HuH-7.5 (cell line): ENCODE measurements around the gene LIMS1.
"Not testable (repeated sequence)": the region's sequence is repeated elsewhere in the genome, so short reads cannot be mapped to it uniquely, and the experiment has no call there.

ENCODE experiments used
- DNase-seq: peaks from one replicate; pipeline ENCODE4 v3.0.0; 2011; ENCODE audit warnings: low spot score

Gene LIMS1

GRCh38 chr2:108587621-108588020 is 53.4 kb downstream of the LIMS1 start:
- DNase-seq: no peak

- no peak for DNase-seq
Observed at GRCh38 chr2:108588070-108588668, 53.9 kb downstream of the LIMS1 start.

GRCh38 chr2:108589372-108589771 is 55.1 kb downstream of the LIMS1 start:
- DNase-seq: no peak

DNA sequence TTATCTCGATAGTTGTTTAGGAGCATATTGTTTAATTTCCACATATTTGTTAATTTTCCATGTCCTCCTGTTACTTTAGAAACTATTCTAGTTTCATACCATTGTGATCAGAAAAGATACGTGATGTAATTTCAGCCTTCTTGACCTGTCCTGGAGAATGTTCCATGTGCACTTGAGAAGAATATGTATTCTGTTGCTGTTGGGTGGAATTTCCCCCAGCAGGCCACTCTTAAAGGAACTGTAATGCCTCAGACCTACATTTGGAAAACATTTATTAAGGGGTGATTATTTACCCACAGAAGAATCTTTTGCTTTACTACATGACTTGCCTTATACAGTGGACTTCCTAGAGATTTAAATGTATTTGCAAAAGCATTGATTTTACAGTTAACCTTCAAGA is 55.5 kb downstream of the LIMS1 start:
- DNase-seq: no peak

DNA sequence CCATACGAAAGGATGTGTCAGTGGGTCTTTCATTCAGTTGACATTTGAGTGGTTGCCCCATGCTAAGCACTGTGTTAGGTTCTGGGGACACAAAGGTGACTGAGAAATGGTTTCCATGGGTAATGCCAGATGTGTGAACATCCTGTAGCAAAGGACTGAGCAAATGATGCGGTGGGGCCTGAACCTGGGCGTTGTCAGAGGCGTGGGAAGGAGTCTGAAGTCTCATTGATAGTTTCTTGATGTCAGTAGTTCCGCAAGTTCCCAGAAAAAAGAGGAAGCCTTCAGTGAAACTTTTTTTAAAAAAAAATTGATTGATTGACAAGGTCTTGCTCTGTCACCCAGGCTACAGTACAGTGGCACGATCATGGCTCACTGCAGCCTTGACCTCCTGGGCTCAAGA is 56.9 kb downstream of the LIMS1 start:
- no peak for DNase-seq

DNA sequence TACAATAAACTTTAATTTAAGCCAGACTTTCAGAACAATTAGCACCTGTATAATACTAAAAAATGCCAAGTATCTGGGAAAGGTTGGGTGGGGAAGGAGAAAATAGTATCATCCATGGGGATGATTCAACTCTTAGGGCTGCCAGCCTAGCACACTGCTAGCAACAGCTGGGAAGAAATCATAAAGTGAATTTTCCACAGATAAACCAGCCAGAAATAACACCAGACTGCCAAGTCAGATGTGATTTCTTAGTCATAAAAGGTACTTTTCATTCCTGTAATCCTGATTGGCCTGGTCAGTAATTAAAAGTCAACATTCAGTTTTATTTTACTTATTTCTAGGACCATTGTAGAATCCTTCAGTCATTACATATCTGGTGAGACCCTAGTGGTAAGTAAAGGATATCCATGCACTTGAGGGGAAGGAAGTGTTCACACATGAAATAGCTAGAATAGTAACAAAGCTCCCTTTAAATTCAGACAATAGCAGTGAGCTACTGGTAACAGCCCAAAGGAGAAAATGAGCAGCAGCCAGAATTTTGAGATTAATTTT is 59.4 kb downstream of the LIMS1 start:
- no peak for DNase-seq

- no peak for DNase-seq
Observed at GRCh38 chr2:108594132-108594981, 60.1 kb downstream of the LIMS1 start.

GRCh38 chr2:108594982-108595464 is 60.8 kb downstream of the LIMS1 start:
- no peak for DNase-seq

DNA sequence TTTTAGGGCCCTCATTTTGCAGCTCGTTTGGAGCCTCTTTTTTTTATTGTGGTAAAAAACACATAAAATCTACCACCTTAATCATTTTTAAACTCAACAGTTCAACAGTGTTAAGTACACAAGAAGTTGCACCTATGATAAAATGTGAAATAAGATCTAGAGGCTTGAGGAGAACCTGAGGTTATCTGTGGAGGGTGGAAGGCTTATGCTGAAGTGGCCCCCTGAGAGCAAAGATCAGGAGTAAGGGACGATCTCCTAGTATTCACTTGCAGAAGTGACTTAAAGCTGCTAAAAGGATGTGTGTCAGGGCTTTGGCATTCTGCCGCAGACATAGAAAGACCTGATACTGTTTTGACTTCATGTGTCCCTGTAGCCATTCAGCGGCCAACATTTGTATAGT is 61.5 kb downstream of the LIMS1 start:
- DNase-seq: not testable (repeated sequence)

DNA sequence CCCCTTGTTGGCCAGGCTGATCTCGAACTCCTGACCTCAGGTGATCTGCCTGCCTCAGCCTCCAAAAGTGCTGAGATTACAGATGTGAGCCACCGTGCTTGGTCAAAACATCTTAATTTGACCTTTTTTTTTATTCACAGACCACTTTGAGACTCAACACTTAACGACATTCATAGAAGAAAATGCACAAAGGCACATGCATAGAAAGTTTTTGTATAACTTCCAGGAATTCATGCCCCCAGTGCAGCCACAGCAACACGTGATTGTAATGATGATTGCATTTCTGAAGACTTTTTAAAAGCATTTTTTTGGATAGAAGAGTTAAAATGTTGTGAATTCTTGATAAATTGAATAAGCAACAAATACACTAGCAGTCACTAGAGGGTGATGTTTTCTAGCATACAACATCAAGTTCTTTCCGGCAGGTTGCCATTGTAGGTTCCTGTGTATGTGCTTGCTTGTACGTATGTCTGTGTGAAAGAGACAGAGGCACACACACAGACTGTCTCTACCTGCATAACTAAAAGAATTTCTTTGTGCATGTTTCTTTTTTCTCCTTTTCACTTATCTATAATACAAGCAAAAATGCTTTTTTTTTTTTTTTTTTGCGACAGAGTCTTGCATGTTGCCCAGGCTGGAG is 63.0 kb downstream of the LIMS1 start:
- not testable (repeated sequence) for DNase-seq

DNA sequence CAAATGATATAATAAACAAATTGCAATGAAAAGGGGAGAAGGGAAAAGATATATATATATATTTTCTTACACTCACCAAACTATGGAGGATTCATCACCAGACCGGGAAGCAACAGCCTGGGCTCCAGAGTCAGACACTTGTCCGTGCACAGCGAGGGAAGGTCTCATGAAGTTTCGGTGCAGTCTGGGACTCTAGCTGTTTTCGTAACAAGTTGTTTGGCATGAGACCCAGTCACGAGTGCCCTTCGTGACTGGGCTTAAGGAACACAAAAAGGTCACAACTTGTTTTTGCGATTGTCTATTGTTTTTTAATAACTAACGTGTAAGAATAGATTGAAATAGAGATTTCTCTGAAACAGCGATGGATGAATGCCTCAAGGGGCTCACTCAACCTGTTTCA is 66.9 kb downstream of the LIMS1 start:
- not testable (repeated sequence) for DNase-seq

DNA sequence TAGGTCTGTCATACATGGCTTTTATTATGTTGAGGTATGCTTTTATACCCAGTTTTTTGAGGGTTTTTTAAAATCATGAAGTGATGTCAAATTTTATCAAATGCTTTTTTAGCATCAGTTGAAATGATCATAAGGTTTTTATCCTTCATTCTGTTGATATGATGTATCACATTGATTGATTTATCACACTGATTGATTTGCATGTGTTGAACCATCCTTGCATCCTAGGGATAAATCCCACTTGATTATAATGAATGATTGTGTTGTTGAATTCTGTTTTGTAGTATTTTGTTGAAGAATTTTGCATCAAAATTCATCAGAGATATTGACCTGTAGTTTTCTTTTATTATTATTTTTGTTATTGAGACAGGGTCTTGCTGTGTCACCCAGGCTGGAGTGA is 68.2 kb downstream of the LIMS1 start:
- no peak for DNase-seq

- DNase-seq: no peak
Observed at GRCh38 chr2:108604196-108604595, 69.9 kb downstream of the LIMS1 start.

DNA sequence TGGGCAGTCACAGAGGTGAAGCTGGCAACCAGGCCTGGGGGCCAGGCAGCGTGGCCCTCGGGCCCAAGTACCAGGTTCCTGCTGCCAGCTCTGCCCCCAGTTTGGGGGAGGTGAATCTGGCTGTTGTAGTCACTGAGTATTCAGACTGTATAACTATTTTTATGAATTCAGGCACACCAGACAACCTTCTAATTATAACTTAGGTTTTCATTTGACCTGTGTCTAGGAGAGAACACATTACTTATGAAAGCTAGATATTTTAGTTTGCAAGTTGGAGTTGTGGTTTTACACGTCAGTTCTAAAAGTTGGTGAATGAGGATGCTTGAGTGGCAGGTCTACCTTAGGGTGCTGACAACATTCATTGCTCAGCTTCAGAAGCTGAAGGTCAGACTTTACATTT is 71.7 kb downstream of the LIMS1 start:
- DNase-seq: no peak

DNA sequence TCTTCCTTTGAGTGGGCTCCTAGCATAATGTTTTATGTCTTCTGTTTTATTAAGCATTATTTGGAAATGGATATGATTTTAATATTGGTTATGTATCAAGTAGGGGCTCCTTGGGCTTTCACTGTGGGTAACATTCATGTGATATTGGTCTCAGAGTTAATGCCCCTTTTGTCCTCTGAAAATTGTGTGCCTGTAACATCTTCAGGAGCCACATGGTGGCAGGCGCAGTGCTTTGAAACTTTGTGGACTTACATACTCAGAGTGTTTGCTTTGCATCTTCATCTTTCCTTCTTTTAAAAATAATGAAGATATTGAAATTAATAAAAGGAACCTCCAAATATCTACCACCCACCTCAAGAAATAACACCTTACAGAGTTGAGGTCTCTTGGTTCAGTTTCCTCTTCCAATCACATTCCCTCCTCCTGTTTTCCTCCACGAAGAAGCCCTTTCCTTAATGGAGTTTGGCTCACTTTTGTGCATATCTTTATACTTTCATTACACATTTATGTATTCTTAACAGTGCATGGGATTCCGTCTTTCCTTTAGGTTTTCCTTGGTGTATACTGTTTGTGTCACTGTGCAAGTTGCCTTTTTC is 73.5 kb downstream of the LIMS1 start:
- no peak for DNase-seq

GRCh38 chr2:108611021-108611420 is 76.8 kb downstream of the LIMS1 start:
- DNase-seq: no peak

DNA sequence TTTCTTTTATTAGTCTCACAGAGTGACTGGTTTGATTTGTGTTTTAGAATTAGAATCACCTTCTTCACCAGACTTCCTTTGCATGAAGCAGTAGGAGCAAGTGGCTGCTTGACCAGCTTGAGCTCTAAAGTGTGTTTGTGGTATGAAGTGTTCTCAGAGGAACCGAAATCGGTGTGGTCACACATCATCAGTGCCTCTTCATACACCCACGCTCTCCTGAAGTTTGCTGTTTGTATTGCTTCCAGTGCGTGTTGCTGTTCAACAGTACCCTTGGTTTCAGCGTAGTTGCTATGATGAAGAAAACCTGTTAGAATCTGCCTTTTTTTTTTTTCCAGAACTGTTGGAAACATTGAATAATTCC is 77.9 kb downstream of the LIMS1 start:
- no peak for DNase-seq

DNA sequence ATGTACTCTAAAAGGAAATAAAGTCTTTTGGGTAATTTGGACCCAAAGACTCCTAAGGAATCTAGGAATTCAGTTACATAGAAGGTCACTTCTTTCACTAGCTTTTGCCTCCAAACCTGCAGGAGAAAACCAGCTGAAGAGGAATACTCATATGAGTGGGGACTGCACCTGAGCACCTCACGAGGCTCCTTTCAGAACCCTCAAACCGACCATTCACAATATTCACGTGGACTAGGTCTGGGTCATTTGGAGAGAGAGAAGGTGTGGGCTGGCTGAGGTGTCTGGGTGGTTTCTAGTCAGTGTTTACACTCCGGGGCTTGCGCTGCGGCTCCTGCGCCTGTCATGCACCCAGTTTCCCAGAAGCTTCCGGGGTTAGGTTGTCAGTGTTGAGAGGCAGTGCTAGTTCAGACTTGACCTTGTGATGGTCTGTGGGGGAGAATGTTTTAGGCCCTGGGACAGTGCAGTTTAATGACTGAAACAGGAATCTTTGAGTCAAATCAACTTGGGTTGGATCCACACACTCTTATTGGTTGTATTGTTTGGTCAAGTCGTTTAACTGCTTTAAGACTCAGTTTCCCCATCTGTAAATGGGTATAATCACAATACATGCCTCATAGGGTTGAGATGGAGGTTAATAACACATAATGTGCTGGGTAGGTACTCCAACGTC is 78.4 kb downstream of the LIMS1 start:
- DNase-seq: no peak

DNA sequence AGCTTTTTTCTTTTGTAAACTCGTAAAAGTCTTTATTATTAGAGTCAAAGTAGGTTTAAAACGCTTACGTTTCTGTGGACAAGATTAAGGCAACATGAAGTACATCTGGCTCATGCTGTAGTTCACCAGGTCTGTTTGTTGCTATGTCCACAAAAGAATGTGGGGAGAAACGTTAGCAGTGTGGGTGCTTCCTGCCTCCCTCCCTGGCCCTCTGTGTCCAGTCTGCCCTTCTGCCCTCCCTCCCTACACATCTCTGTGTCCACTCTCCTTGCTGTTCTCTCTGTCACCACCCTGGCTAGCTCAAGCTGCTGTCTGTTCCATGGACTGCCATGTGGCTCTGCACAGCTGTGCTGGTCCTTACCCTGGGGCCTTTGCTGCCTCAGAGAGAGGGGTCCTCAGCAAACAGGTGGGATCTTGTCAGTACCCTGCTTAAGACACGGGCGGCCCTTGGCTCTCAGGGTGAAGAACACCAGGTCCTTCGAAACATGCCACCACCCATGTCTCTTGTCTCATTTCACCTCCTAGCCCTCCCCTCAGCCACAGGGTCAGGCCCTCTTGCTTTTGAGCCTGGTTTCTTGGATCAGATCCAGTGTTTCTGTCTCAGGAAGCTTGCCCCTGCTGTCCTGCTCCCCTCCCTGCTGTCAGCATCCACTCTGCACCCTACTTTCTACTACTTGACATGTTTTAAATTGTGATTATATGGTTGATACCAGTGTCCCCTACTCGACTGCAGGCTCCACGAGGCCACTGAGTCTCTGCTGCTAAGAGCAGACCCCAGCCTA is 79.2 kb downstream of the LIMS1 start:
- DNase-seq: no peak

DNA sequence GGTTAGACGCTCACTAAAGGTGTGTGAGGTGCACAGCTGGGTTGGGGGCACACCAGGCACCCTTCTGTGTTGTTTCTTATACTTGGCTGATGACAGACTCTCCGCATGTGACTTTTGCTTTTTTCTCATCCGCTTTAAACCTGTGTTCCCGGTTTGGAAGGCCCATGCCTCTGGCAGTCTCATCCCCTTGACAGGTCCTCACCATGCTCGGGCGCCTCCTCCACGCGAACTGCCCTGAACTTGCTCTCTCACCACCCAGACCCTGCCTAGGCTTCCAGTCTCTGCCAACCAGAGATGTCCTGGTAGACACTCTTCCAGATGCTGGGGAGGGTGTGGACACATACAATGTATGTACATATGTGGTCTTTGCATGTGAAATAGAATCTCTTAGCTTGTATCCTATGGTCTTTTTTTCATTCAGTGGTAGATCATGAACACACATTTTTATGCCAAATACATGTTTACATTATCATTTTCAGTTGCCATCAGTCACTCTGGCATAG is 79.8 kb downstream of the LIMS1 start:
- no peak for DNase-seq

DNA sequence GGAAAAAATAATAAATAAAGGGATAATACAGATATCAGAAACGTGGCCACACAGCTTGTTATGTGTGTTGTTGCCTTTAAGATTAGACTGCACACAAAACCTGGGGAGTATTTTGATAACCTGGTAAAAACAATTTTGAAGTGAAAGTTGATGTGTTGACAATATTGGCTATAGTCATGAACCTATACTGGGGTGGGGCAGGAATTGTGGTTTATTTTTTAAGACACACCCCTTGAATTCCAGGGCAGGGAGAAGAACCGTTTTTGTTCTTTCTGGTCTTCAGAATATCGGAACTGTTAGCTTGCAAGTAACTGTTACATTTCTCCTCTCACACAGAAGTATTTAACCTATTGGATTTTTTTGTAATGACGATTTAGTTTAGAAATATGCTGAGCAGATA is 80.4 kb downstream of the LIMS1 start:
- no peak for DNase-seq
